Measurements from ENCODE around the gene VSX2.

VSX2 gene

DNA sequence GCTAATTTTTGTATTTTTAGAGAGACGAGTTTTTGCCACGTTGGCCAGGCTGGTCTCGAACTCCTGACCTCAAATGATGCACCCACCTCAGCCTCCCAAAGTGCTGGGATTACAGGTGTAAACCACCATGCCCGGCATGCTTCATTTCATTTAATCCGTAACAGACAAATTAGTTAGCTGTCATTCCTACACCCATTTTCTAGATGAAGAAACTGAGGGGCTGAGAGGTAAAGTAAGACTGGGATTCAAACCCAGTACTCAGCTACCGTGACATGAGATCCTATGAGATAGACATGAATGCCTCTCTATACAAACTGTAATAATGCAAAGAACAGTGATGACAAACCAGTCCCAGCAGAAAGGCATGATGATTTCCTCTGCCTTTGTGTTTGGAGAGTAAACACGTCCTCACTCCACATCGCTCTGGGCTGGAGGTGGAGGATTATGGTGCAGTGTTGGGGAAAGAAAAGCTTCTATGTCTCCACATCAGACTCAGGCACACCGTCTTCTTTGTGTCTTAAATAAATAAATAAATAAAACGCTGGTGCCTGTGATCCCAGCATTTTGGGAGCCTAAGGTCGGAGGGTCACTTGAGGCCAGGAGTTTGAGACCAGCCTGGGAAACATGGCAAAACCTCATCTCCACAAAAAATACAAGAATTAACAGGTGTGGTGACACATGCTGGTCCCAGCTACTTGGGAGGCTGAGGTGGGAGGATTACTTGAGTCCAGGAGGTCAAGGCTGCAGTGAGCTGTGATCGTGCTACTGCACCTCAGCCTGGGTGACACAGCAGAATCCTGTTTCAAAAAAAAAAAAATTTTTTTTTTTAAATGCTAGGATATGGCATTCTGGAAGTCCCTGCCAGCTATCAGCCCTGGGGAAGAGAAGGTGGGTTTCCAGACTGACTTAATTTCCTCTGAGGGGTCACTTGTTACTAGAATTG, 10.5 kb downstream of the VSX2 start:
- no peak overlapping the region for H2BK5ac ChIP-seq (ENCODE audit: low read length)
- H3K79me1 ChIP-seq (ENCODE audit: low read length), result no peaks in the 10 kb centered on the region
- no peaks in the 10 kb centered on the region for H3K36me3 ChIP-seq (ENCODE audit: control insufficient read depth, insufficient read depth, low read length)
- no peak overlapping the region for H4K5ac ChIP-seq (ENCODE audit: low read length)
- H2BK120ac ChIP-seq (ENCODE audit: low read depth, low read length), result no peak overlapping the region
- no peaks in the 10 kb centered on the region for H3K79me2 ChIP-seq (ENCODE audit: control insufficient read depth, insufficient read depth, low read length)
- no peak overlapping the region for H3K23ac ChIP-seq (ENCODE audit: low read length)
- DNase-seq, result no peak
- no peak overlapping the region for H3K56ac ChIP-seq (ENCODE audit: low read length)
- H3K4me2 ChIP-seq (ENCODE audit: low read length), result no peak overlapping the region
- WGBS (ENCODE audit: extremely low coverage, insufficient coverage, low lambda C conversion rate), result no CpG with 5 or more reads among the region's 12 CpGs
- H2AK5ac ChIP-seq (ENCODE audit: low read length), result no peak overlapping the region
- no peak overlapping the region for H3K27ac ChIP-seq (ENCODE audit: low read depth, low read length)
- no peak overlapping the region for H4K8ac ChIP-seq (ENCODE audit: low read depth, low read length)
- H3K4ac ChIP-seq (ENCODE audit: low read depth, low read length), result no peak overlapping the region
- H3K4me3 ChIP-seq (ENCODE audit: low read length), result no peak overlapping the region
- no peak overlapping the region for H3K18ac ChIP-seq (ENCODE audit: low read length)
- H3K9ac ChIP-seq (ENCODE audit: low read length), result no peak overlapping the region
- no peaks in the 10 kb centered on the region for H3K4me1 ChIP-seq (ENCODE audit: control insufficient read depth, low read depth, low read length)
- no peaks in the 10 kb centered on the region for H3K27me3 ChIP-seq (ENCODE audit: insufficient read depth, low read length, poor library complexity)
- no peak overlapping the region for H2BK15ac ChIP-seq (replicated peaks; ENCODE audit: low read depth)

DNA sequence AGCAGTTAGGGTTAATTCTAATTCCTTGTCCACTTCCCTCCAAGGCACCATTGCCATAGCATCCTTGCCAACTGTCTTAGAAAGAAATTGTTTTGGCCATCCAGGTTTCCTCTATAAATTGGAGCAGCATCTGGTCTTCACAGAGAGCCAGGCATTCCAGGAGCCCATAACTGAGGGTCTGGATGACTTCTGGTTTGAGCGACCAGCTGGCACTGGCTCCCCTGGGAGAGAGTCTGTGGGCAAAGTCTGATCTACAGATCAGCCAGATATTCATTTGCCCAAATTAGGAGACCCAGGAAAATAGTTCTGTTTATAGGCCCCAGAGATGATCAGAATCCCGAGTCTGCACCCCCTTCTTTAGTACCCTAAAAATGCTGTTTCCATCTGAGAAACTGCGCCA, 16.0 kb downstream of the VSX2 start:
- Histone ChIP-seq H2BK120ac (ENCODE audit: low read depth, low read length) (no peak overlapping the region), H3K4me2 (ENCODE audit: low read length) (no peak overlapping the region), H2BK5ac (ENCODE audit: low read length) (no peak overlapping the region), H3K4me1 (ENCODE audit: control insufficient read depth, low read depth, low read length) (no peaks in the 10 kb centered on the region), H3K9ac (ENCODE audit: low read length) (no peak overlapping the region), H3K18ac (ENCODE audit: low read length) (no peak overlapping the region), H2BK15ac (replicated peaks; ENCODE audit: low read depth) (no peak overlapping the region), H3K79me2 (ENCODE audit: control insufficient read depth, insufficient read depth, low read length) (no peaks in the 10 kb centered on the region), H3K4me3 (ENCODE audit: low read length) (no peak overlapping the region), H3K79me1 (ENCODE audit: low read length) (no peaks in the 10 kb centered on the region), H4K5ac (ENCODE audit: low read length) (no peak overlapping the region), H3K36me3 (ENCODE audit: control insufficient read depth, insufficient read depth, low read length) (no peaks in the 10 kb centered on the region), H3K56ac (ENCODE audit: low read length) (no peak overlapping the region), H3K4ac (ENCODE audit: low read depth, low read length) (no peak overlapping the region), H3K23ac (ENCODE audit: low read length) (no peak overlapping the region), H3K27ac (ENCODE audit: low read depth, low read length) (no peak overlapping the region), H3K27me3 (ENCODE audit: insufficient read depth, low read length, poor library complexity) (peaks cover 7% of the 10 kb centered on the region), H2AK5ac (ENCODE audit: low read length) (no peak overlapping the region), H4K8ac (ENCODE audit: low read depth, low read length) (no peak overlapping the region)
- DNase-seq, result no peak
- no CpG with 5 or more reads among the region's 3 CpGs for WGBS (ENCODE audit: extremely low coverage, insufficient coverage, low lambda C conversion rate)

DNA sequence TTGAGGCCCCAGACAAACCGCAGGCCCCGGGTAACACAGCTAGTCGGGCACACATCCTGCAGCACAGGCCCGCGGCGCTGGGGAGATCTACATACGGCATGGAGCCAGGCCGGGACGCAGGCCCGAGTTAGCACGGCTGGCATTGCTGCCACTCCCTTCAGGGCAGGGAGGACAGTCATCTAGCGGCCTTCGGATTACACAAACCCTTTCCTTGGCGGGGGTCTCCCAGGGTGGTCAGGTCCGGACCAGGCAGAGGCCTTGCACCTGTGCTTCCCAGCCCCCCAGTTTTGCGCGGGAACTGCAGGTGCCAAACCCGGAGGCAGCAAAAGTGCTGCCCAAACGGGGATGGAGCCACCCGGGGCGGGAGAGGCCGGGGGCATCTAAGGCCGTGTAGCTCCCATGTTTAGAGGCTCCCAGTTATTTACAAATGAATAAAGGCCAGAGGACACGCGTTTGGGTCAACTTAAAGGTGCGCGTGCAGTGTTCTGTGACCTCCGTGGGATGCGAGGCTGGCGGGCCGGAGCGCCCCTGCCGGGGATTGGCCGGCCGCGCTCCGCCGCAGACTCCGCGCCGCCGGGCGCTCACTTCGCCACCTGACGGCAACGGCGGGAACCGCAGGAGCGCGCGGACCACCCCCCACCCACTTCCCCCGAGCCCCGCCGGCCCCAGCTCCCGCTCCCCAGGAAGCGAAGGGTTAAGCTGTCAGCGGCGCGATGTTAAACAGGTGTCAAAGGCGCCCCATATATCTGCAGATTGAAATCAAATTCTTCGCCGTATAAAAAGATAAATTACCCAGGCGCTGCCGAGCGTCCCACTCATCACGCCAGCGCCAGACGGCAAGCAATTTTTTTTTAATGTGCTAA, 18.1 kb downstream of the VSX2 start:
- peaks cover 7% of the 10 kb centered on the region for H3K27me3 ChIP-seq (ENCODE audit: insufficient read depth, low read length, poor library complexity)
- DNase-seq, result peak; percentile 29
- no peaks in the 10 kb centered on the region for H3K79me1 ChIP-seq (ENCODE audit: low read length)
- no CpG with 5 or more reads among the region's 68 CpGs for WGBS (ENCODE audit: extremely low coverage, insufficient coverage, low lambda C conversion rate)
- H3K18ac ChIP-seq (ENCODE audit: low read length), result no peak overlapping the region
- H2BK15ac ChIP-seq (replicated peaks; ENCODE audit: low read depth), result no peak overlapping the region
- H2BK120ac ChIP-seq (ENCODE audit: low read depth, low read length), result no peak overlapping the region
- no peaks in the 10 kb centered on the region for H3K79me2 ChIP-seq (ENCODE audit: control insufficient read depth, insufficient read depth, low read length)
- H3K27ac ChIP-seq (ENCODE audit: low read depth, low read length), result no peak overlapping the region
- no peak overlapping the region for H2BK5ac ChIP-seq (ENCODE audit: low read length)
- H3K4ac ChIP-seq (ENCODE audit: low read depth, low read length), result no peak overlapping the region
- peak overlapping the region; percentile 40 for H3K9ac ChIP-seq (ENCODE audit: low read length)
- H4K5ac ChIP-seq (ENCODE audit: low read length), result no peak overlapping the region
- peak overlapping the region; percentile 22 for H3K56ac ChIP-seq (ENCODE audit: low read length)
- H3K4me3 ChIP-seq (ENCODE audit: low read length), result peak overlapping the region; percentile 19
- no peak overlapping the region for H4K8ac ChIP-seq (ENCODE audit: low read depth, low read length)
- H3K4me1 ChIP-seq (ENCODE audit: control insufficient read depth, low read depth, low read length), result no peaks in the 10 kb centered on the region
- H3K36me3 ChIP-seq (ENCODE audit: control insufficient read depth, insufficient read depth, low read length), result no peaks in the 10 kb centered on the region
- H2AK5ac ChIP-seq (ENCODE audit: low read length), result no peak overlapping the region
- H3K23ac ChIP-seq (ENCODE audit: low read length), result no peak overlapping the region
- peak overlapping the region; percentile 71 for H3K4me2 ChIP-seq (ENCODE audit: low read length)

DNA sequence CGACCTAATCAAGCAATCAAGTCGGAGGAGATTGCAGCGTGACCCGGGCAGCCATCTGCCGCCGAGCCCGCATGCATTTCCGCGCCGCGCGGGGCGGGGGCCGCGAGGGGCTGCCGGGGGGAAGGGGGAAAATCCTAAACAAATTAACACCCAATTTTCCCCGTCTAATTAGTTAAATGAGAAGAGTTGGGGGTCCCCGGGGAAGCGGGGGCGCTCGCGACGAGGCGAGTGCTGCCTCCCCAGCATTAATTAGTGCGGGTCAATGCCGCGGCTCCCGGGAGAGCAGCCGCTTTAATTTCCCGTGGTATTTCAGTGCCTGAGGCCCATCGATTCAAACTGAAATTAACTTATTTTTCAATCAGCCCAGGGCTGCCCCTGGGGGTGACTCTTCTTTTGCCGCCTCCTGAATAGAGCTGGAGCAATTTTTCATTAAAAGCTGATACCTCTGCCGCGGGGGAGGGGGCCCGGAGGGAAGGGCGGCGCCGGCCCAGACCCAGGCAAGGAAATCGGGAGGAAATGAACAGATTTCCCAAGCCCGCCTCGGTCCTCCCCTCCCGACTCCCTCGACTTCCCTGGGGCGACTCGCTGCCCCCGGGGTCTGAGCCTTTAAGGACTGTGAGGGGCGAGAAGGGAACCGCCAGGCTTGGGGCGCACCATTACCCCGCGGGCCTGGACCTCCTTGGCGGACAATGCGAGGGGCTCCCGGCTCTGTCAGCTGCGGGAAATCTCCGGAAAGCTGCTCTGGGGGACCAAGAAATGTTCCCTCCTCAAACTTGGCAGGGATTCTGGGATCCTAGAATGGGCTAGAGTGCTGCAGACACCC, 18.9 kb downstream of the VSX2 start:
- Histone ChIP-seq H3K9ac (ENCODE audit: low read length) (peak overlapping the region; percentile 47), H3K4ac (ENCODE audit: low read depth, low read length) (no peak overlapping the region), H3K56ac (ENCODE audit: low read length) (peak overlapping the region; percentile 81), H3K23ac (ENCODE audit: low read length) (no peak overlapping the region), H3K18ac (ENCODE audit: low read length) (no peak overlapping the region), H4K5ac (ENCODE audit: low read length) (no peak overlapping the region), H3K4me2 (ENCODE audit: low read length) (peak overlapping the region; percentile 71), H3K79me1 (ENCODE audit: low read length) (no peaks in the 10 kb centered on the region), H3K27me3 (ENCODE audit: insufficient read depth, low read length, poor library complexity) (peaks cover 7% of the 10 kb centered on the region), H2BK5ac (ENCODE audit: low read length) (no peak overlapping the region), H3K4me1 (ENCODE audit: control insufficient read depth, low read depth, low read length) (no peaks in the 10 kb centered on the region), H3K36me3 (ENCODE audit: control insufficient read depth, insufficient read depth, low read length) (no peaks in the 10 kb centered on the region), H3K79me2 (ENCODE audit: control insufficient read depth, insufficient read depth, low read length) (no peaks in the 10 kb centered on the region), H3K27ac (ENCODE audit: low read depth, low read length) (no peak overlapping the region), H2BK15ac (replicated peaks; ENCODE audit: low read depth) (no peak overlapping the region), H2AK5ac (ENCODE audit: low read length) (no peak overlapping the region), H4K8ac (ENCODE audit: low read depth, low read length) (no peak overlapping the region), H2BK120ac (ENCODE audit: low read depth, low read length) (no peak overlapping the region), H3K4me3 (ENCODE audit: low read length) (peak overlapping the region; percentile 23)
- no CpG with 5 or more reads among the region's 56 CpGs for WGBS (ENCODE audit: extremely low coverage, insufficient coverage, low lambda C conversion rate)
- DNase-seq, result no peak

DNA sequence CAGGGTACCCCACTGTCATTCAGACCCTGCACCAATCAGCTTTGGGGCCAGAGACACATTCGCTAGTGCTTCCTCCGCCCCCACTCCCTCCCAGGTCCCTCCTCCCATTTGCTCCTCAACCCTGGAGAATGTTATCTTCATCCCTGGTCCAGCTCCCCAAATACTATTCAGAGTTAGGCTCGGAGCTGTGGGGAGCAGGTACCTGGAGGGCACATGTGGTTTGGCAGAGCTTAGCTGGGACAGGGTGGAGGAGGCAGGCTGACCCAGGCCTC, 19.5 kb downstream of the VSX2 start:
- H2BK5ac ChIP-seq (ENCODE audit: low read length), result no peak overlapping the region
- H3K9ac ChIP-seq (ENCODE audit: low read length), result no peak overlapping the region
- H2BK120ac ChIP-seq (ENCODE audit: low read depth, low read length), result no peak overlapping the region
- no peak overlapping the region for H3K27ac ChIP-seq (ENCODE audit: low read depth, low read length)
- no peaks in the 10 kb centered on the region for H3K36me3 ChIP-seq (ENCODE audit: control insufficient read depth, insufficient read depth, low read length)
- H3K4ac ChIP-seq (ENCODE audit: low read depth, low read length), result no peak overlapping the region
- no peak overlapping the region for H4K8ac ChIP-seq (ENCODE audit: low read depth, low read length)
- H3K23ac ChIP-seq (ENCODE audit: low read length), result no peak overlapping the region
- no peak for DNase-seq
- no peaks in the 10 kb centered on the region for H3K79me2 ChIP-seq (ENCODE audit: control insufficient read depth, insufficient read depth, low read length)
- peak overlapping the region; percentile 81 for H3K56ac ChIP-seq (ENCODE audit: low read length)
- H3K79me1 ChIP-seq (ENCODE audit: low read length), result no peaks in the 10 kb centered on the region
- no peaks in the 10 kb centered on the region for H3K4me1 ChIP-seq (ENCODE audit: control insufficient read depth, low read depth, low read length)
- H3K27me3 ChIP-seq (ENCODE audit: insufficient read depth, low read length, poor library complexity), result peaks cover 7% of the 10 kb centered on the region
- H2AK5ac ChIP-seq (ENCODE audit: low read length), result no peak overlapping the region
- no peak overlapping the region for H3K4me3 ChIP-seq (ENCODE audit: low read length)
- H3K4me2 ChIP-seq (ENCODE audit: low read length), result peak overlapping the region; percentile 71
- H3K18ac ChIP-seq (ENCODE audit: low read length), result no peak overlapping the region
- no peak overlapping the region for H4K5ac ChIP-seq (ENCODE audit: low read length)
- WGBS (ENCODE audit: extremely low coverage, insufficient coverage, low lambda C conversion rate), result no CpG with 5 or more reads among the region's 3 CpGs
- no peak overlapping the region for H2BK15ac ChIP-seq (replicated peaks; ENCODE audit: low read depth)
